AG04450 (cell line): ENCODE data around the gene SLC17A7. TPM values are rescaled to one million over a fixed set of nuclear protein-coding genes. Genes with fewer than 3 reads are reported as not detected.

Source experiments
- CTCF ChIA-PET: fragments of 300-600, 350-600 bp; formaldehyde crosslinking; extraction: SDS; loops from one replicate; lab custom pipeline; 2022; ENCODE audit warnings: antibody characterized with exemption, inconsistent platforms; lab: Charles Lee
- POLR2A ChIA-PET: fragments of 350-600 bp; formaldehyde crosslinking; extraction: SDS; loops from one replicate; lab custom pipeline; 2021; ENCODE audit warnings: antibody characterized with exemption, inconsistent platforms; lab: Yijun Ruan, JAX
- DNase-seq: peaks from one replicate; pipeline ENCODE4 v3.0.0-alpha.2; 2011; ENCODE audit warnings: low read depth, low spot score
- H3K27ac ChIP-seq: one replicate; pipeline ENCODE4 v1.5.1; 2012; ENCODE audit warnings: low read depth, low read length, control low read depth
- H3K27me3 ChIP-seq: one replicate; pipeline ENCODE4 v1.6.0; 2012; ENCODE audit warnings: low read length; ENCODE audit not compliant: control insufficient read depth, insufficient read depth
- H3K4me3 ChIP-seq: 2 replicates; pipeline ENCODE4 v1.5.1; 2011; ENCODE audit warnings: mild to moderate bottlenecking, low read depth, low read length, control low read depth
- H3K9me3 ChIP-seq: 2 replicates; pipeline ENCODE4 v1.5.1; 2012; ENCODE audit warnings: low read length; ENCODE audit not compliant: control insufficient read depth, insufficient read depth
- CTCF ChIP-seq: IDR thresholded peaks from 2 replicates; pipeline ENCODE4 v1.5.1; 2011; ENCODE audit warnings: low read depth, low read length, control low read depth, inconsistent platforms
- polyA plus RNA-seq: library from polyadenylated mRNA; depleted of rRNA; stranded (reverse); fragments of >200 nt; gene quantifications from 2 replicates; pipeline ENCODE4 v1.2.3, GENCODE V29; 2011

SLC17A7 gene
- polyA plus RNA-seq, 1 experiment, result 0.02 TPM

- ChIA-PET CTCF (interaction anchor here (0.6 to 1.2 kb wide), 5 partner anchors 49 to 217 kb away, joined by 3 to 8 read pairs (median 3); no protein-coding TSS in a partner anchor), POLR2A (interaction anchor here (0.6 to 1.0 kb wide), 2 partner anchors 8 to 14 kb away, joined by 5 to 7 read pairs; no protein-coding TSS in a partner anchor)
- Histone ChIP-seq H3K27ac (no peak overlapping the region), H3K9me3 (no peaks in the 10 kb centered on the region; the same call in 1 of the 2 replicates), H3K4me3 (peak overlapping the region; percentile 68), H3K27me3 (peaks cover 45% of the 10 kb centered on the region)
- no peak for TF ChIP-seq CTCF
- peak; percentile 44 for DNase-seq
Observed at GRCh38 chr19:49442771-49443365, 1.5 kb upstream of the SLC17A7 start.

GRCh38 chr19:49442354-49442753 is 1.0 kb upstream of the SLC17A7 start:
- ChIA-PET CTCF (interaction anchor here (0.6 to 1.2 kb wide), 5 partner anchors 48 to 255 kb away, joined by 3 to 8 read pairs (median 4); no protein-coding TSS in a partner anchor), POLR2A (interaction anchor here (1.0 kb wide), 1 partner anchor 14 kb away, joined by 7 read pairs; no protein-coding TSS in a partner anchor)
- no peak overlapping the region for H3K27ac ChIP-seq
- H3K27me3 ChIP-seq, result peaks cover 48% of the 10 kb centered on the region
- 0 out of 2 replicates have a peak overlapping the region, but pooled peaks have one; percentile 68 for H3K4me3 ChIP-seq
- TF ChIP-seq CTCF, result no peak
- no peaks in the 10 kb centered on the region; the same call in 1 of the 2 replicates for H3K9me3 ChIP-seq
- DNase-seq, result no peak

GRCh38 chr19:49441960-49442350 is 628 bp upstream of the SLC17A7 start:
- Histone ChIP-seq H3K27ac (no peak overlapping the region), H3K27me3 (peaks cover 51% of the 10 kb centered on the region), H3K9me3 (no peaks in the 10 kb centered on the region; the same call in 1 of the 2 replicates), H3K4me3 (no peak overlapping the region)
- DNase-seq, result no peak
- CTCF ChIA-PET, result interaction anchor here (0.6 kb wide), 1 partner anchor 254 kb away, joined by 4 read pairs; no protein-coding TSS in a partner anchor
- POLR2A ChIA-PET, result no interaction called here
- no peak for TF ChIP-seq CTCF

GRCh38 chr19:49440439-49441209 is 703 bp downstream of the SLC17A7 start:
- ChIA-PET CTCF (no interaction called here), POLR2A (no interaction called here)
- Histone ChIP-seq H3K27ac (no peak overlapping the region), H3K27me3 (peaks cover 64% of the 10 kb centered on the region), H3K9me3 (peaks cover 5% of the 10 kb centered on the region; the same call in 1 of the 2 replicates), H3K4me3 (no peak overlapping the region)
- no peak for TF ChIP-seq CTCF
- no peak for DNase-seq
